Activated T-helper 1 cell treated with anti-CD3 and anti-CD28 coated beads, Interleukin-12 subunit alpha, Interleukin-12 subunit beta, Interleukin-2, Interleukin-4 antibody, amounts not matched to agents 30 ng/mL and 10 ng/mL and 1 ng/mL, durations not matched to agents 14 hours and 24 hours and 36 hours (primary cell): ENCODE results near the gene LMO2. TPM values are rescaled to one million over a fixed set of nuclear protein-coding genes. Genes with fewer than 3 reads are reported as not detected.

ENCODE experiments used
- DNase-seq: peaks from one replicate; pipeline ENCODE4 v3.0.0; 2021; ENCODE audit warnings: low spot score
- H3K27ac Mint-ChIP-seq: one replicate; pipeline ENCODE4 v1.8.0; 2021; ENCODE audit warnings: mild to moderate bottlenecking, mixed read lengths
- H3K27me3 Mint-ChIP-seq: one replicate; pipeline ENCODE4 v1.8.0; 2022; ENCODE audit warnings: mild to moderate bottlenecking, moderate library complexity, mixed read lengths; ENCODE audit not compliant: insufficient read depth
- H3K36me3 Mint-ChIP-seq: one replicate; pipeline ENCODE4 v1.8.0; 2021; ENCODE audit warnings: low read depth, mixed read lengths
- H3K4me1 Mint-ChIP-seq: one replicate; pipeline ENCODE4 v1.8.0; 2021; ENCODE audit warnings: low read depth, mixed read lengths
- H3K4me3 Mint-ChIP-seq: one replicate; pipeline ENCODE4 v1.8.0; 2021; ENCODE audit warnings: mild to moderate bottlenecking, moderate library complexity, mixed read lengths
- H3K9me3 Mint-ChIP-seq: one replicate; pipeline ENCODE4 v1.8.0; 2021; ENCODE audit warnings: mixed read lengths
- intact Hi-C: fragments of 100-400 bp; cut with micrococcal nuclease; formaldehyde crosslinking; loops from one replicate; pipeline ENCODE4 v1.15.1; 2024
- total RNA-seq: library from RNA; stranded (reverse); gene quantifications from 2 replicates; pipeline ENCODE4 v1.2.3, GENCODE V29; 2022

Gene LMO2
- total RNA-seq, 1 donor from 2014 or later, result not detected

GRCh38 chr11:33909552-33909951 is 17.7 kb upstream of the LMO2 start:
- H3K4me3 Mint-ChIP-seq, result no peak overlapping the region
- H3K4me1 Mint-ChIP-seq, result peaks cover 5% of the 10 kb centered on the region
- intact Hi-C loops, result no loop called here
- no peak overlapping the region for H3K27ac Mint-ChIP-seq
- DNase-seq, result no peak
- H3K9me3 Mint-ChIP-seq, result peaks cover 6% of the 10 kb centered on the region
- H3K27me3 Mint-ChIP-seq, result peaks cover 23% of the 10 kb centered on the region
- no peaks in the 10 kb centered on the region for H3K36me3 Mint-ChIP-seq

GRCh38 chr11:33909150-33909549 is 17.3 kb upstream of the LMO2 start:
- H3K27me3 Mint-ChIP-seq, result peaks cover 23% of the 10 kb centered on the region
- H3K36me3 Mint-ChIP-seq, result no peaks in the 10 kb centered on the region
- intact Hi-C loops, result no loop called here
- peaks cover 6% of the 10 kb centered on the region for H3K9me3 Mint-ChIP-seq
- no peak overlapping the region for H3K4me3 Mint-ChIP-seq
- H3K27ac Mint-ChIP-seq, result no peak overlapping the region
- no peak for DNase-seq
- H3K4me1 Mint-ChIP-seq, result peaks cover 5% of the 10 kb centered on the region

DNA sequence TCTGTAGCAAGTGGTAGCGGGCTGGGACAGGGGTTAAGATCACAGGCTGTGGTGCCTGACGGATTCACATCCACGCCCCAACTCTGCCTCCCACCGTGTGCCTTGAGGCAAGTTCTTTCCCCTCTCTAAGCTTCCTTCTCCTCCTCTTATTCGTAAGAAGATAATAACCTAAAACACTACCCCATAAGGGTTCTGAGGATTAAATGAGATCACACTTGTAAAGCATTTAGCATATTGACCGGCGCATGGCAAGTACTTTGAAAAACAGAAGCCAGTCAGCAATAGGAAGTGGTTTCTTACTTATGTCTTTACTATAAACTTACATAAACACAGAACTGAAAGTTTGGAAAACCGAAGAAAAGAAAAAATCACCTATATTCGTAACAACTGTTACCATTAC is 15.5 kb upstream of the LMO2 start:
- no peaks in the 10 kb centered on the region for H3K36me3 Mint-ChIP-seq
- no peak overlapping the region for H3K4me3 Mint-ChIP-seq
- H3K27ac Mint-ChIP-seq, result no peak overlapping the region
- H3K27me3 Mint-ChIP-seq, result peaks cover 28% of the 10 kb centered on the region
- H3K9me3 Mint-ChIP-seq, result no peaks in the 10 kb centered on the region
- no peak for DNase-seq
- intact Hi-C loops, result no loop called here
- H3K4me1 Mint-ChIP-seq, result peaks cover 5% of the 10 kb centered on the region

DNA sequence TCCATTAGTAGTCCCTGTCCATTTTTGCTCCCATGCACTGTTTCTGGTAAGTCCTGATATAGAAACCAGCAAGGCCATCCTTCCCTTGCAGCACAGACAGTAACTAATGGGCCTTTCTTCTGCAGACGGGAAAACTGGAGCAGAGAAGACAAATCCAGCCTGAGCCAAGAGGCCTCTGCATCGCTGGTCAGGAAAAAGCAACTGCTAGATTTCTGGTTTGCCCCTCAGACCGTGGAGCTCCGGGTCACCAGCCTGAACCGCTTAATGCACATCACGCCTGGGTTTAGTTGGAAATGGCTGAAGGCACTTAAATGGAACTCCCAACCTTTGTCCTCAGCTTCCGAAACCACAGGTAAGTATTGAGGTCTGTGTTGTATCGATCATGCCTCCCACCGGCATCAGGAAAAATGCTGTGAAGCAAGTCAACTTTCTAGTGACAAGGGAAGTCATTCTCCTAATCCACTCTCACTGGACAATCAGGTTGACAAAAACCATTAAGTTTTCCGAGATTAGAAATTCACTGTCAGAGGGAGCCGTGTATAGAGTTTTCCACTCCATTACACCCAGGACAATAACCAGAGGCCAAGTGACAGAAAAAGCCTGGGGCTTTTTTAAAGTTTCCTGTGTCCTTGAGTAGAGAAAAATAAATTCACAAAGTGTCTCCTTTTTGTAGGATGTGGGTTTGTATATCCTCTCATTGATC is 14.8 kb upstream of the LMO2 start:
- Mint-ChIP-seq H3K36me3 (no peaks in the 10 kb centered on the region), H3K27ac (no peak overlapping the region), H3K27me3 (peaks cover 28% of the 10 kb centered on the region), H3K4me3 (no peak overlapping the region), H3K4me1 (peaks cover 5% of the 10 kb centered on the region), H3K9me3 (no peaks in the 10 kb centered on the region)
- intact Hi-C loops, result no loop called here
- no peak for DNase-seq

- Mint-ChIP-seq H3K4me1 (peaks cover 5% of the 10 kb centered on the region), H3K4me3 (no peak overlapping the region), H3K9me3 (no peaks in the 10 kb centered on the region), H3K27me3 (peaks cover 28% of the 10 kb centered on the region), H3K27ac (no peak overlapping the region), H3K36me3 (no peaks in the 10 kb centered on the region)
- DNase-seq, result no peak
- intact Hi-C loops, result no loop called here
These were observed 12.2 kb upstream of the LMO2 start for GRCh38 chr11:33904102-33904501.

- Mint-ChIP-seq H3K27ac (no peak overlapping the region), H3K27me3 (peaks cover 36% of the 10 kb centered on the region), H3K36me3 (no peaks in the 10 kb centered on the region), H3K4me3 (no peak overlapping the region), H3K9me3 (no peaks in the 10 kb centered on the region), H3K4me1 (no peaks in the 10 kb centered on the region)
- DNase-seq, result no peak
- intact Hi-C loops, result no loop called here
These were observed 8.4 kb upstream of the LMO2 start for GRCh38 chr11:33900159-33900840.

- H3K4me3 Mint-ChIP-seq, result no peak overlapping the region
- DNase-seq, result no peak
- H3K27ac Mint-ChIP-seq, result no peak overlapping the region
- intact Hi-C loops, result no loop called here
- no peaks in the 10 kb centered on the region for H3K9me3 Mint-ChIP-seq
- peaks cover 38% of the 10 kb centered on the region for H3K27me3 Mint-ChIP-seq
- peaks cover 4% of the 10 kb centered on the region for H3K4me1 Mint-ChIP-seq
- H3K36me3 Mint-ChIP-seq, result no peaks in the 10 kb centered on the region
These were observed 7.6 kb upstream of the LMO2 start for GRCh38 chr11:33899400-33900037.

- intact Hi-C loops, result no loop called here
- no peaks in the 10 kb centered on the region for H3K9me3 Mint-ChIP-seq
- no peak overlapping the region for H3K4me3 Mint-ChIP-seq
- H3K27ac Mint-ChIP-seq, result no peak overlapping the region
- H3K27me3 Mint-ChIP-seq, result peaks cover 43% of the 10 kb centered on the region
- DNase-seq, result no peak
- no peaks in the 10 kb centered on the region for H3K36me3 Mint-ChIP-seq
- H3K4me1 Mint-ChIP-seq, result peaks cover 10% of the 10 kb centered on the region
These were observed 7.1 kb upstream of the LMO2 start for GRCh38 chr11:33898957-33899356.

GRCh38 chr11:33897761-33898375 is 6.0 kb upstream of the LMO2 start:
- intact Hi-C loops, result no loop called here
- no peaks in the 10 kb centered on the region for H3K9me3 Mint-ChIP-seq
- no peak overlapping the region for H3K27ac Mint-ChIP-seq
- no peak for DNase-seq
- H3K4me1 Mint-ChIP-seq, result peaks cover 21% of the 10 kb centered on the region
- H3K36me3 Mint-ChIP-seq, result no peaks in the 10 kb centered on the region
- peaks cover 45% of the 10 kb centered on the region for H3K27me3 Mint-ChIP-seq
- H3K4me3 Mint-ChIP-seq, result no peak overlapping the region

DNA sequence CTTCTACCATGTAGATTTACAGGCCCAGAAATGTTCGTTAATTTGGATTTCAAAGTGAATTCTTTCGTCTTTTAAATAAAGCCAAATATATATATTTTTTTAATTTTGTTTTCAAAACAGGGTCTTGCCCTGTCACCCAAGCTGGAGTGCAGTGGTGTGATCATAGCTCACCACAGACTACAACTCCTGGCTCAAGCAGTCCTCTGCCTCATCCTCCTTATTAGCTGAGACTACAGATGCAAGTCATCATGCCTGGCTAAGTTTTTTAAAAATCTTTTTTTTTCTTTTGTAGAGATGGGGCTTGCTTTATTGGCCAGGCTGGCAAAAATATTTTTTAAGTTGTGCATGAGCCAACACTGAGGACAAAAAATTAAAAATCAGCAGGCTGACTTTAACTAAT is 5.0 kb upstream of the LMO2 start:
- intact Hi-C loops, result no loop called here
- H3K9me3 Mint-ChIP-seq, result no peaks in the 10 kb centered on the region

DNA sequence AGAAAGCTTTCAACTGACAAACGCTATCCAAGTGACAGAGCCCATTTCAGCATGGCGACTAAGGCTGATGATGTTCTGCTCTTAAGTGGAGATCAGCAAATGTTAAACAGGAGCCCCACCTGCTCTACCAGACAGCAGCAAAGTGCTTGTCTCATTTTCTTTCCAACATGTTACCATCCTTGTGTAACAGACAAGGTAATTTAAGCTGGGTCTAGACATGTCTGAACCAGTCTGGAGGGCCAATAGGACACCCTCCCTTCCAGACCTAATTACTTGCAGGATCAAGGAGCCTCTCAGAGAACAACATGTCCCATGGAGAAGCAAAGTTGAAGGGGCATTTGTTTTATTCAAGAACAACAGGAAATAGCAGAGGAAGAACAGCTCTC is 3.9 kb upstream of the LMO2 start:
- DNase-seq, result no peak
- Mint-ChIP-seq H3K4me3 (no peak overlapping the region), H3K27ac (no peak overlapping the region), H3K4me1 (peaks cover 22% of the 10 kb centered on the region), H3K27me3 (peaks cover 55% of the 10 kb centered on the region), H3K9me3 (no peaks in the 10 kb centered on the region), H3K36me3 (no peaks in the 10 kb centered on the region)
- intact Hi-C loops, result no loop called here

More for the DNA sequence above, 5.0 kb upstream of the LMO2 start:
- Mint-ChIP-seq H3K27ac (no peak overlapping the region), H3K4me1 (peaks cover 22% of the 10 kb centered on the region), H3K36me3 (no peaks in the 10 kb centered on the region), H3K4me3 (no peak overlapping the region), H3K27me3 (peaks cover 47% of the 10 kb centered on the region)
- no peak for DNase-seq

DNA sequence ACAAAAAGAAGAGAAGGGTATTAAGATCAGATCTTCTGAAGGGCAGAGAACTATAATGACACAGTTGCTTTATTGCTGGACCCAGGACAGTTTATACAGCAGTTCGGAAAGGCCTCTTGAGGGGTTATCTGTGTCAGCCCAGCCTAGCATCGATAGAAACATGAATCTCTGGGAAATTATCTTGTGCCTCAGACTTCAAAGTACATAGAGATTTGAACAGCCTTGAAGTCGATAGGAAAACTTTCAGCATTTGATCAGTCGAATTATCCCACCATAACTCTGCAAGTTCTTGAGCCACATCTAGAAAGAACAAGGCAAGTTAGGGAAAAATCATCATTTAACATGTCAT is 2.5 kb upstream of the LMO2 start:
- no peaks in the 10 kb centered on the region for H3K9me3 Mint-ChIP-seq
- H3K27ac Mint-ChIP-seq, result no peak overlapping the region
- H3K27me3 Mint-ChIP-seq, result peaks cover 60% of the 10 kb centered on the region
- no peak overlapping the region for H3K4me3 Mint-ChIP-seq
- peaks cover 22% of the 10 kb centered on the region for H3K4me1 Mint-ChIP-seq
- no peak for DNase-seq
- no peaks in the 10 kb centered on the region for H3K36me3 Mint-ChIP-seq
- intact Hi-C loops, result loop anchor here (5.0 kb wide), 3 partner anchors 158 to 882 kb away; partner anchors contain the start of gene CAPRIN1
